ENCODE data around the gene GLYR1.
A peak's percentile ranks its signal among the peaks of the same experiment; 100 is the strongest.

GLYR1 gene

GRCh38 chr16:4846503-4846900, 586 bp downstream of the GLYR1 start:
- peak; percentile 42 to 43 for DNase-seq

- no peak for DNase-seq
Observed at GRCh38 chr16:4840984-4841383, 6.1 kb downstream of the GLYR1 start.

- no peak for DNase-seq
Observed at GRCh38 chr16:4839942-4840341, 7.1 kb downstream of the GLYR1 start.

GRCh38 chr16:4837733-4838501, 9.2 kb downstream of the GLYR1 start:
- DNase-seq, result no peak

GRCh38 chr16:4836727-4837126, 10.4 kb downstream of the GLYR1 start:
- no peak for DNase-seq

GRCh38 chr16:4833584-4833983, 13.5 kb downstream of the GLYR1 start:
- no peak for DNase-seq

GRCh38 chr16:4832698-4833343, 14.3 kb downstream of the GLYR1 start:
- no peak for DNase-seq

- DNase-seq, result no peak
Observed at GRCh38 chr16:4831616-4832015, 15.5 kb downstream of the GLYR1 start.

- no peak for DNase-seq
Observed at GRCh38 chr16:4830408-4830807, 16.7 kb downstream of the GLYR1 start.

GRCh38 chr16:4828567-4829321, 18.3 kb downstream of the GLYR1 start:
- DNase-seq, result no peak

GRCh38 chr16:4826980-4827379, 20.1 kb downstream of the GLYR1 start:
- no peak for DNase-seq

- no peak for DNase-seq
Observed at GRCh38 chr16:4826526-4826925, 20.6 kb downstream of the GLYR1 start.

GRCh38 chr16:4825196-4825595, 21.9 kb downstream of the GLYR1 start:
- DNase-seq, result no peak

GRCh38 chr16:4820652-4821051, 26.4 kb downstream of the GLYR1 start:
- no peak for DNase-seq

- DNase-seq, result no peak
Observed at GRCh38 chr16:4814542-4815173, 32.4 kb downstream of the GLYR1 start.

GRCh38 chr16:4814046-4814445, 33.0 kb downstream of the GLYR1 start:
- DNase-seq, result no peak

- no peak for DNase-seq
Observed at GRCh38 chr16:4813251-4814003, 33.7 kb downstream of the GLYR1 start.

GRCh38 chr16:4811773-4812172, 35.3 kb downstream of the GLYR1 start:
- DNase-seq, result no peak

GRCh38 chr16:4811242-4811641, 35.8 kb downstream of the GLYR1 start:
- no peak for DNase-seq

GRCh38 chr16:4806280-4806679, 40.8 kb downstream of the GLYR1 start:
- no peak for DNase-seq

- DNase-seq, result no peak
Observed at GRCh38 chr16:4805231-4805630, 41.9 kb downstream of the GLYR1 start.

GRCh38 chr16:4803898-4804762, 43.0 kb downstream of the GLYR1 start:
- DNase-seq, result no peak
